8988T (cell line): ENCODE results near the gene CALML3.
"Not testable (repeated sequence)": the region's sequence is repeated elsewhere in the genome, so short reads cannot be mapped to it uniquely, and the experiment has no call there.

Experiments used
- DNase-seq: peaks from one replicate; pipeline ENCODE4 v3.0.0; 2011

CALML3 gene

GRCh38 chr10:5559022-5559421 is 34.3 kb downstream of the CALML3 start:
- not testable (repeated sequence) for DNase-seq

GRCh38 chr10:5559642-5560141 is 34.9 kb downstream of the CALML3 start:
- DNase-seq = no peak

- no peak for DNase-seq
Observed at GRCh38 chr10:5560142-5560816, 35.5 kb downstream of the CALML3 start.

- no peak for DNase-seq
Observed at GRCh38 chr10:5560817-5561703, 36.3 kb downstream of the CALML3 start.

GRCh38 chr10:5561704-5562645 is 37.2 kb downstream of the CALML3 start:
- DNase-seq = no peak

- no peak for DNase-seq
Observed at GRCh38 chr10:5563321-5563961, 38.7 kb downstream of the CALML3 start.

GRCh38 chr10:5563991-5564536 is 39.3 kb downstream of the CALML3 start:
- no peak for DNase-seq

- DNase-seq = no peak
Observed at GRCh38 chr10:5564537-5565204, 39.9 kb downstream of the CALML3 start.

GRCh38 chr10:5565205-5565545 is 40.4 kb downstream of the CALML3 start:
- DNase-seq = no peak

- DNase-seq = no peak
Observed at GRCh38 chr10:5565671-5566581, 41.2 kb downstream of the CALML3 start.

GRCh38 chr10:5566614-5567013 is 41.9 kb downstream of the CALML3 start:
- DNase-seq = no peak

- no peak for DNase-seq
Observed at GRCh38 chr10:5567477-5567876, 42.7 kb downstream of the CALML3 start.

GRCh38 chr10:5568984-5569383 is 44.2 kb downstream of the CALML3 start:
- no peak for DNase-seq

- no peak for DNase-seq
Observed at GRCh38 chr10:5569568-5569967, 44.8 kb downstream of the CALML3 start.

GRCh38 chr10:5570007-5570655 is 45.4 kb downstream of the CALML3 start:
- no peak for DNase-seq

- no peak for DNase-seq
Observed at GRCh38 chr10:5570979-5571810, 46.4 kb downstream of the CALML3 start.

- no peak for DNase-seq
Observed at GRCh38 chr10:5571826-5572225, 47.1 kb downstream of the CALML3 start.

GRCh38 chr10:5573319-5573950 is 48.7 kb downstream of the CALML3 start:
- DNase-seq = no peak
